Neural cell (in vitro differentiated cells): ENCODE results near the gene MEGF11.

Experiments
- TF ChIP-seq, protein P1 (sequence below): fragments of 450-650 bp; IDR thresholded peaks from 2 replicates; pipeline ENCODE4 v1.5.1; 2014; ENCODE audit warnings: antibody characterized with exemption, mild to moderate bottlenecking, moderate library complexity; ENCODE audit not compliant: poor library complexity, severe bottlenecking
- TF ChIP-seq, protein P2 (sequence below): IDR thresholded peaks from 2 replicates; pipeline ENCODE4 v1.6.1; 2012; ENCODE audit warnings: borderline replicate concordance

DNA sequence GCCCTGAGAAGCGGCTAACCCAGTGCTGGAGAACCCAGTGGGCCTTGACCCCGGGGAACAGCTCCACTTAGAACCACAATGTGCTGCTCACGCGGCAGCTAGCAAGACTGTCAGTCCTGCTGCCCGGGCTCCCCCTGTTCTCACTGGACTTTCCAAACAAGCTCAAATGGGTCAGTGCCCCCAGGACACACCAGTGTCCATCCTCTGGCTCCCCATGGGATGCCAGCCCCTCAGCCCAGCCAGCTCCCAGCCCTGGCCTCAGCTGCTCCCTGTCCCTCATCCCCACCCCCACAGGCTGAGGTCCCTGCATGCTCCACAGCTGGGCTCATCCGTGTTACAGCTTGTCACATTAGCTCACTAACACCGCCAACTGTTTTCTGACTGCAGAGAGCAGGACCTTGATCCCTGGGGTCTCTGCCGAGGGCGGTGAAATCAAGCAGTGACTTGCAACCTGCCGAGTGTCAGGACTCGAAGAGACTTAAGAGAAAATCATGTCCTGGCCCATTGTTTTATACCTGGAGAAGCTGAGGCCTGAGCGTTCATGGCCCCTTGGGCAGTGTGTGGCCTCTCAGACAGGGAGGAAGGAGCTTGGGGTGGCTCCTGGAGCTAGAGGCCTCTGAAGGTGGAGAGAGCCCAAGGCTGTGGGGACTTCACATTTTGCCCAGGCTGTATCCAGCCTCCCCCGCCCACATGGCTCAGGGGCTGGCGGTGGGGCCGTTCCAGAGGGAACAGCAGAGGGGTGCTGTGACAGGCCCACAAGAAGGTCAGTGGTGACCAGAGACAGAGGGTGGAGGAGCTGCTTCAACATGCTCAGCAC lies 157.5 kb downstream of the MEGF11 start:
- TF ChIP-seq, protein P1, sequence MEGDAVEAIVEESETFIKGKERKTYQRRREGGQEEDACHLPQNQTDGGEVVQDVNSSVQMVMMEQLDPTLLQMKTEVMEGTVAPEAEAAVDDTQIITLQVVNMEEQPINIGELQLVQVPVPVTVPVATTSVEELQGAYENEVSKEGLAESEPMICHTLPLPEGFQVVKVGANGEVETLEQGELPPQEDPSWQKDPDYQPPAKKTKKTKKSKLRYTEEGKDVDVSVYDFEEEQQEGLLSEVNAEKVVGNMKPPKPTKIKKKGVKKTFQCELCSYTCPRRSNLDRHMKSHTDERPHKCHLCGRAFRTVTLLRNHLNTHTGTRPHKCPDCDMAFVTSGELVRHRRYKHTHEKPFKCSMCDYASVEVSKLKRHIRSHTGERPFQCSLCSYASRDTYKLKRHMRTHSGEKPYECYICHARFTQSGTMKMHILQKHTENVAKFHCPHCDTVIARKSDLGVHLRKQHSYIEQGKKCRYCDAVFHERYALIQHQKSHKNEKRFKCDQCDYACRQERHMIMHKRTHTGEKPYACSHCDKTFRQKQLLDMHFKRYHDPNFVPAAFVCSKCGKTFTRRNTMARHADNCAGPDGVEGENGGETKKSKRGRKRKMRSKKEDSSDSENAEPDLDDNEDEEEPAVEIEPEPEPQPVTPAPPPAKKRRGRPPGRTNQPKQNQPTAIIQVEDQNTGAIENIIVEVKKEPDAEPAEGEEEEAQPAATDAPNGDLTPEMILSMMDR: no peak
- TF ChIP-seq, protein P2, sequence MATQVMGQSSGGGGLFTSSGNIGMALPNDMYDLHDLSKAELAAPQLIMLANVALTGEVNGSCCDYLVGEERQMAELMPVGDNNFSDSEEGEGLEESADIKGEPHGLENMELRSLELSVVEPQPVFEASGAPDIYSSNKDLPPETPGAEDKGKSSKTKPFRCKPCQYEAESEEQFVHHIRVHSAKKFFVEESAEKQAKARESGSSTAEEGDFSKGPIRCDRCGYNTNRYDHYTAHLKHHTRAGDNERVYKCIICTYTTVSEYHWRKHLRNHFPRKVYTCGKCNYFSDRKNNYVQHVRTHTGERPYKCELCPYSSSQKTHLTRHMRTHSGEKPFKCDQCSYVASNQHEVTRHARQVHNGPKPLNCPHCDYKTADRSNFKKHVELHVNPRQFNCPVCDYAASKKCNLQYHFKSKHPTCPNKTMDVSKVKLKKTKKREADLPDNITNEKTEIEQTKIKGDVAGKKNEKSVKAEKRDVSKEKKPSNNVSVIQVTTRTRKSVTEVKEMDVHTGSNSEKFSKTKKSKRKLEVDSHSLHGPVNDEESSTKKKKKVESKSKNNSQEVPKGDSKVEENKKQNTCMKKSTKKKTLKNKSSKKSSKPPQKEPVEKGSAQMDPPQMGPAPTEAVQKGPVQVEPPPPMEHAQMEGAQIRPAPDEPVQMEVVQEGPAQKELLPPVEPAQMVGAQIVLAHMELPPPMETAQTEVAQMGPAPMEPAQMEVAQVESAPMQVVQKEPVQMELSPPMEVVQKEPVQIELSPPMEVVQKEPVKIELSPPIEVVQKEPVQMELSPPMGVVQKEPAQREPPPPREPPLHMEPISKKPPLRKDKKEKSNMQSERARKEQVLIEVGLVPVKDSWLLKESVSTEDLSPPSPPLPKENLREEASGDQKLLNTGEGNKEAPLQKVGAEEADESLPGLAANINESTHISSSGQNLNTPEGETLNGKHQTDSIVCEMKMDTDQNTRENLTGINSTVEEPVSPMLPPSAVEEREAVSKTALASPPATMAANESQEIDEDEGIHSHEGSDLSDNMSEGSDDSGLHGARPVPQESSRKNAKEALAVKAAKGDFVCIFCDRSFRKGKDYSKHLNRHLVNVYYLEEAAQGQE: no peak
